Fibroblast of pulmonary artery (primary cell): ENCODE measurements around the gene USP7.
"Not testable (repeated sequence)": the region's sequence is repeated elsewhere in the genome, so short reads cannot be mapped to it uniquely, and the experiment has no call there.

Experiments used
- DNase-seq: peaks from one replicate; pipeline ENCODE4 v3.0.0-alpha.2; 2010; ENCODE audit warnings: low read depth
- H3K4me3 ChIP-seq: replicated peaks from 2 replicates; pipeline ENCODE4 v1.5.1; 2011; ENCODE audit warnings: low read depth, mild to moderate bottlenecking, control low read depth, low read length, moderate library complexity
- TF ChIP-seq, protein P1 (sequence below): IDR thresholded peaks from 2 replicates; pipeline ENCODE4 v1.5.1; 2011; ENCODE audit warnings: mild to moderate bottlenecking, control low read depth, low read length, inconsistent platforms; ENCODE audit errors: missing control alignments

Gene USP7

DNA sequence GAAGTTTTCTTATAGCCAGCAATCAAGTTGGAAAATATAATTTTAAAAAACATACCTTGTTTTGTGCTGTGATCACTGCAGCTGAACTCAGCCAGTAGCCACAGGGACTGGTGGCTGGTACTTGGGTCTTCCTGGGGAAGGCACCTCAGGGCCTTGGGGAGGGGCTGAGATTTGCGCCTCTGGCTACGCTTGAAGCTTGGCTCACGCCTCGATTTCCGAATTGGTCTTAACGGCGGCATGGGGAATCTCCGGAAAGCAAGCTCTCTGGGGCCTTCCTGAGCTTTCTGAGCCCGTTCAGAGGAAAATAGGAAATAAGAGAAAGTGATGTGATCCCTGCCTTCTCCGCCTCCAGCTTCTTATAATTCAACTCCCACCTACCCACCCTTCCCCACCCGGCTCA lies 11.3 kb upstream of the USP7 start:
- no peak for DNase-seq
- TF ChIP-seq, protein P1, sequence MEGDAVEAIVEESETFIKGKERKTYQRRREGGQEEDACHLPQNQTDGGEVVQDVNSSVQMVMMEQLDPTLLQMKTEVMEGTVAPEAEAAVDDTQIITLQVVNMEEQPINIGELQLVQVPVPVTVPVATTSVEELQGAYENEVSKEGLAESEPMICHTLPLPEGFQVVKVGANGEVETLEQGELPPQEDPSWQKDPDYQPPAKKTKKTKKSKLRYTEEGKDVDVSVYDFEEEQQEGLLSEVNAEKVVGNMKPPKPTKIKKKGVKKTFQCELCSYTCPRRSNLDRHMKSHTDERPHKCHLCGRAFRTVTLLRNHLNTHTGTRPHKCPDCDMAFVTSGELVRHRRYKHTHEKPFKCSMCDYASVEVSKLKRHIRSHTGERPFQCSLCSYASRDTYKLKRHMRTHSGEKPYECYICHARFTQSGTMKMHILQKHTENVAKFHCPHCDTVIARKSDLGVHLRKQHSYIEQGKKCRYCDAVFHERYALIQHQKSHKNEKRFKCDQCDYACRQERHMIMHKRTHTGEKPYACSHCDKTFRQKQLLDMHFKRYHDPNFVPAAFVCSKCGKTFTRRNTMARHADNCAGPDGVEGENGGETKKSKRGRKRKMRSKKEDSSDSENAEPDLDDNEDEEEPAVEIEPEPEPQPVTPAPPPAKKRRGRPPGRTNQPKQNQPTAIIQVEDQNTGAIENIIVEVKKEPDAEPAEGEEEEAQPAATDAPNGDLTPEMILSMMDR, result no peak
- H3K4me3 ChIP-seq, result no peak overlapping the region

DNA sequence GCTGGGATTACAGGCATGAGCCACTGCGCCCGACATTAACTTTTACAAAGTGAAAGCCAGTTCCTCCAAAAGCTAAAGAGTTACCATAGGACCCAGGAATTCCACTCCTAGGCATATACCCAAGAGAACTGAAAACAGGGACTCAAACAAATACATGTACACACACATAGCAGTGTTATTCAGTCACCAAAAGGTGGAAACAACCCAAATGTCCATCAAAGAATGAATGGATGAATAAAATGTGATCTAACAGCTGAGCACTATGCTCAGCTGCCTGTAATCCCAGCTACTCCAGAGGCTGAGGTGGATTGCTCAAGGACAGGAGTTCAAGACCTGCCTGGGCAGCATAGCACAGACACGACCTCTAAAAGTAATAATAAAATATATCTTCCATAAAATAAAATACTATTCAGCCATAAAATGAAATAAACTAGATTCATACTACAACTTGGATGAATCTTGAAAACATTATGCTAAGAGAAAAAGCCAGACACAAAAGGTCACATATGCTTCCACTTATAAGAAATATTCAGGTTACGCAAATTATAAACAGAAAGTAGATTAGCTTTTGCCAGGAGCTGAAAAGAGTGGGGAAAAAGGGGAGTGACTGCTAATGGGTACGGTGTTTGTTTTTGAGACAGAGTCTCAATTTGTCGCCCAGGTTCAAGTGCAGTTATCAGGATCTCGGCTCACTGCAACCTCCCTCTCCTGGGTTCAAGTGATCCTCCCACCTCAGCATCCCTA lies 9.3 kb upstream of the USP7 start:
- H3K4me3 ChIP-seq, result no peak overlapping the region
- DNase-seq, result no peak
- TF ChIP-seq, protein P1, result no peak

DNA sequence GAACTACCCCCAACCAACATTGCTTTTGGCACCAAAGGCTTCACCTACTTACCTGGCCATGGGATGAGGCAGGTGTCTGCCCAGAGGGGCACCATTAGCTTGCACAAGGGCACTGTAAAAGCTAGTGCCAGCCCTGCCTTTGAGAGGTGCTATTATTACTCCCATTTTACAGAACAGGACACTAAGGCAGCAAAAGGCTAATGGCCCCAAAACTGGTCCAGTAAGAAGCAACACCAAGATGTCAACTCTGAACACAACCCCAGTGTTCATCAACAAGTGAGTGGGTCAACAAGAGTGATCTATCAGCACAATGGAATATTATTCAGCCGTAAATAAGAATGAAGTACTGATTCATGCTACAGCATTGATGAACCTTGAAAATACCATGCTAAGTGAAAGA lies 7.7 kb upstream of the USP7 start:
- TF ChIP-seq, protein P1, result no peak
- no peak overlapping the region for H3K4me3 ChIP-seq
- no peak for DNase-seq

- not testable (repeated sequence) for DNase-seq, H3K4me3 ChIP-seq
Observed at GRCh38 chr16:8969202-8969897, 5.6 kb upstream of the USP7 start.

GRCh38 chr16:8968054-8968453 lies 4.3 kb upstream of the USP7 start:
- not testable (repeated sequence) for DNase-seq, H3K4me3 ChIP-seq

- TF ChIP-seq, protein P1, result no peak
- no peak for DNase-seq
- no peak overlapping the region for H3K4me3 ChIP-seq
Observed at GRCh38 chr16:8967132-8967821, 3.6 kb upstream of the USP7 start.

GRCh38 chr16:8966817-8967131 lies 3.1 kb upstream of the USP7 start:
- no peak overlapping the region for H3K4me3 ChIP-seq
- DNase-seq, result no peak
- TF ChIP-seq, protein P1, result no peak
